Measurements from ENCODE around the gene LAMA1. TPM values are rescaled to one million over a fixed set of nuclear protein-coding genes. Genes with fewer than 3 reads are reported as not detected.
"Not testable (repeated sequence)": the region's sequence is repeated elsewhere in the genome, so short reads cannot be mapped to it uniquely, and the experiment has no call there.

The LAMA1 gene
- total RNA-seq, 1 donor from 2014 or later: 0.65 TPM

DNA sequence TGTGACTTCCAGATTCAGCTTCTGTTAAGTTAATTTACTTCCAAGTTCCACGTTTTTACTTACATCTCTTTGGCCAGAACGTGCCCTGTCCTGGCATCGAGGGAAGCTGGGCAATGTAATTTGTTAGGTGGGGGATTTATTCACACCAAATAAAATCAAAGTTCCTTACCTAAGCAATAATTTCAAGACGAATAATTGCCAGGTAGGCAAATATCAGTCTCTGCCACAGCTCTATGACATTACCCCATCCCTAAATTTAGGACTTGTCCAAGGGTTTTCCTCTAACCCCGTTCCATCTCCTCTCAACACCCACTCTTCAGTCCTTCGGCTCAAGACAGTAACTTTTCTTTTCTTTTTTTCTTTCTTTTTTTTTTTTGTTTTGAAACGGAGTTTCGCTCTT lies 38.3 kb upstream of the LAMA1 start:
- ATAC-seq: no peak
- Histone ChIP-seq H3K4me1 (no peaks in the 10 kb centered on the region), H3K4me3 (no peak overlapping the region), H3K36me3 (no peaks in the 10 kb centered on the region), H3K27me3 (ENCODE audit: low read depth) (no peaks in the 10 kb centered on the region), H3K27ac (no peak overlapping the region), H3K9me3 (no peaks in the 10 kb centered on the region)
- no peak for DNase-seq
- intact Hi-C loops (cut with DNase I): no loop called here
- TF ChIP-seq, protein P1, sequence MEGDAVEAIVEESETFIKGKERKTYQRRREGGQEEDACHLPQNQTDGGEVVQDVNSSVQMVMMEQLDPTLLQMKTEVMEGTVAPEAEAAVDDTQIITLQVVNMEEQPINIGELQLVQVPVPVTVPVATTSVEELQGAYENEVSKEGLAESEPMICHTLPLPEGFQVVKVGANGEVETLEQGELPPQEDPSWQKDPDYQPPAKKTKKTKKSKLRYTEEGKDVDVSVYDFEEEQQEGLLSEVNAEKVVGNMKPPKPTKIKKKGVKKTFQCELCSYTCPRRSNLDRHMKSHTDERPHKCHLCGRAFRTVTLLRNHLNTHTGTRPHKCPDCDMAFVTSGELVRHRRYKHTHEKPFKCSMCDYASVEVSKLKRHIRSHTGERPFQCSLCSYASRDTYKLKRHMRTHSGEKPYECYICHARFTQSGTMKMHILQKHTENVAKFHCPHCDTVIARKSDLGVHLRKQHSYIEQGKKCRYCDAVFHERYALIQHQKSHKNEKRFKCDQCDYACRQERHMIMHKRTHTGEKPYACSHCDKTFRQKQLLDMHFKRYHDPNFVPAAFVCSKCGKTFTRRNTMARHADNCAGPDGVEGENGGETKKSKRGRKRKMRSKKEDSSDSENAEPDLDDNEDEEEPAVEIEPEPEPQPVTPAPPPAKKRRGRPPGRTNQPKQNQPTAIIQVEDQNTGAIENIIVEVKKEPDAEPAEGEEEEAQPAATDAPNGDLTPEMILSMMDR (IDR thresholded peaks at IDR 0.05): no peak

DNA sequence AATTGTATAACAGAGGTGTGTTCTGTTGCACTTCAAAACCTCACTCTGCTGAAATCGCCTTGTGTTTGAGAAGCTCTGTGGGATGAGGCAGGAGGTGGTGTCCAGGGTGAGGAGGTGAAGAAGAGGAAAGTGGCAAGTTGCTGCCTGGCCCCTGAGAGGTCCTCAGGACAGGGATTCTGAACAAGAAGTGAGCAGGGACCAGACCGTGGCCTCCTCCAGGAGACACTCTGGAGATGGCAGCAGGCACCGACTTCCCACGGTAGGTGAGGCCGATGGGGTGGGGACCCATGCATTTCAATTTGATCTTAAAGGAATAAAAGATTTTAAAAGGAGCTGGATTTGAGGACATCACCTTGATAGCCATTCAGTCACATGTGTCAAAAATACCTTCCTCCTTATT lies 37.5 kb upstream of the LAMA1 start:
- intact Hi-C loops (cut with DNase I): no loop called here
- Histone ChIP-seq H3K9me3 (no peaks in the 10 kb centered on the region), H3K4me3 (no peak overlapping the region), H3K4me1 (no peaks in the 10 kb centered on the region), H3K27ac (no peak overlapping the region), H3K36me3 (no peaks in the 10 kb centered on the region), H3K27me3 (ENCODE audit: low read depth) (no peaks in the 10 kb centered on the region)
- TF ChIP-seq, protein P1 (IDR thresholded peaks at IDR 0.05): no peak
- ATAC-seq (no peak), DNase-seq (no peak)

DNA sequence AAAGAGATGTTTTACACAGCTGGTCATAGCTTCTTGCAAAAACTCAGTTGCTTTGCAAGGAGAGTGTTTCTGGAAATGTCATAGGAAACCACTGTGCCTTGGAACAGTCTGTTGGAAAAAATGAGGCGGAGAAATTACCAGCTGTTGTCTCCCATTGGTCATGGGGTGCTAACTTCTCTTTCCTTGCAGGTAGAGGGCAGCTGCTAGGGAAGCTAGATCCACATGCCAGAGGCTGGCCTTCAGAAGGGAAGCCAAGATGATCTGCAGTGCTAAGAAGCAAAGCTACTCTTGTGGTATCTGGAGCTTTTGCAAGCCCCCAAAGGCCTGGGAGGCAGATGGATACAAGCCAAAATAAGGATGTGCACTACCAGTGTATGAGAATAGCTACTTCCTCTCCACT lies 34.8 kb upstream of the LAMA1 start:
- TF ChIP-seq, protein P1 (IDR thresholded peaks at IDR 0.05): no peak
- Histone ChIP-seq H3K27ac (no peak overlapping the region), H3K4me3 (no peak overlapping the region), H3K4me1 (no peaks in the 10 kb centered on the region), H3K36me3 (no peaks in the 10 kb centered on the region), H3K27me3 (ENCODE audit: low read depth) (no peaks in the 10 kb centered on the region), H3K9me3 (no peaks in the 10 kb centered on the region)
- intact Hi-C loops (cut with DNase I): no loop called here
- ATAC-seq: no peak
- no peak for DNase-seq

DNA sequence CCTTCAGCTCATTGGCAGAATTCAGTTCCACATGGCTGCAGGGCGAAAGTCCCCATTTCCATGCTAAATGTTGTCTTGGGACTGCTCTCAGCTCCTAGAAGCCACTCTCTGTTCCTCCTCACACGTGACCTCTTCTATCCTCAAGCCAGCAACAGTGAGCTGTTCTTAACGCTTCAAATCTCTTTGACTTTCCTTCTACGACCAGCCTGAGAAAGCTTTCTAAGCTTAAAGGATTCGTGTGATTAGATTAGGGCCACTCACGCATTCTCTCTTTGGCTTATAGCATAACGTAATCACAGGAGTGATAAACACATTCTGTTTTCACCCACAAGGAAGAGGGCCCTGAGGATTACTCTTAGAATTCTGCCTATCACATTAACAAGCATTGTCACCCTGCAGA lies 29.8 kb upstream of the LAMA1 start:
- no peak overlapping the region for H3K27ac ChIP-seq
- no peak for ATAC-seq
- intact Hi-C loops (cut with DNase I): no loop called here
- no peaks in the 10 kb centered on the region for H3K36me3 ChIP-seq
- no peaks in the 10 kb centered on the region for H3K9me3 ChIP-seq
- no peaks in the 10 kb centered on the region for H3K4me1 ChIP-seq
- TF ChIP-seq, protein P1 (IDR thresholded peaks at IDR 0.05): no peak
- no peaks in the 10 kb centered on the region for H3K27me3 ChIP-seq (ENCODE audit: low read depth)
- no peak for DNase-seq
- no peak overlapping the region for H3K4me3 ChIP-seq

DNA sequence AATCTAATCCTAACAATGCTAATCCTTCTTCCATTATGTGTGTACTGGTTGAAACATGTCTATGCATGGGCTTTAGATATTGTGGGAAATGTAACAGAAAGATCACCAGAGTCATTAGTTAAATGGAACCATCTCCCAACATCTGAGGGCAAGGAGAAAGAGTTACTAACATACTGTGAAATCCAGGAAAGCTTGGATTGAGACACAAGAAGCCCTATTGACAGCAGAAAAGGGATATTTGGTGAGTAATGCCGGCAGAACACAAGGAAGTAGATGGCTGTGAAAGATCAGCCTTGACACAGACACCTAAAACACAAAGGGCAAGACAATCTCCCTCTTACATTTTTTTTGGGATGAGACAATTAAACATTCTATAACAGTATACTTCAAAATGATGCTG lies 28.5 kb upstream of the LAMA1 start:
- H3K27ac ChIP-seq: no peak overlapping the region
- no peaks in the 10 kb centered on the region for H3K9me3 ChIP-seq
- intact Hi-C loops (cut with DNase I): no loop called here
- TF ChIP-seq, protein P1 (IDR thresholded peaks at IDR 0.05): no peak
- no peak for DNase-seq
- no peaks in the 10 kb centered on the region for H3K27me3 ChIP-seq (ENCODE audit: low read depth)
- no peaks in the 10 kb centered on the region for H3K4me1 ChIP-seq
- no peaks in the 10 kb centered on the region for H3K36me3 ChIP-seq
- no peak for ATAC-seq
- H3K4me3 ChIP-seq: no peak overlapping the region

DNA sequence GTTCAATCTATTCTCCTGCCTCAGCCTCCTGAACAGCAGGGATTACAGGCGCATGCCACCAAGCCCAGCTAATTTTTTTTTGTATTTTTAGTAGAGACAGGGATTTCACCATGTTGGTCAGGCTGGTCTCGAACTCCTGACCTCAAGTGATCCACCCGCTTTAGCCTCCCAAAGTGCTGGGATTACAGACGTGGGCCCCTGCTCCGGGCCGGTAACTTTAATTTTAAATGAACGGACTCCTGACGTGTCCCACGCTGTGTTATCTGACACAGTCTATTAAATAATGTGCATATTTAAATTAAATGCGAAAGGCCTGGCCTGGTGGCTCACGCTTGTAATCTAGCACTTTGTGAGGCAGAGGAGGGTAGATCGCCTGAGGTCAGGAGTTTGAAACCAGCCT lies 27.3 kb upstream of the LAMA1 start:
- H3K27ac ChIP-seq; H3K9me3 ChIP-seq; H3K36me3 ChIP-seq; ATAC-seq; H3K4me3 ChIP-seq; intact Hi-C loops (cut with DNase I); H3K4me1 ChIP-seq; DNase-seq; H3K27me3 ChIP-seq (ENCODE audit: low read depth): not testable (repeated sequence)
